Tracheal epithelial cell (primary cell): Measurements from ENCODE around the gene SEMA3G. TPM values are rescaled to one million over a fixed set of nuclear protein-coding genes. Genes with fewer than 3 reads are reported as not detected.

Experiments used
- total RNA-seq: library from RNA; depleted of rRNA; stranded (reverse); fragments of >200 nt; gene quantifications from 2 replicates; pipeline ENCODE4 v1.2.1, GENCODE V29; 2014

Gene SEMA3G
- under 0.01 and 1.7 TPM in 2 replicates for total RNA-seq

GRCh38 chr3:52444860-52445793 is at the start of gene SEMA3G:
SEMA3G (minus strand) TSS chr3:52445103; CDS start chr3:52445027, 76 bp downstream.

DNA sequence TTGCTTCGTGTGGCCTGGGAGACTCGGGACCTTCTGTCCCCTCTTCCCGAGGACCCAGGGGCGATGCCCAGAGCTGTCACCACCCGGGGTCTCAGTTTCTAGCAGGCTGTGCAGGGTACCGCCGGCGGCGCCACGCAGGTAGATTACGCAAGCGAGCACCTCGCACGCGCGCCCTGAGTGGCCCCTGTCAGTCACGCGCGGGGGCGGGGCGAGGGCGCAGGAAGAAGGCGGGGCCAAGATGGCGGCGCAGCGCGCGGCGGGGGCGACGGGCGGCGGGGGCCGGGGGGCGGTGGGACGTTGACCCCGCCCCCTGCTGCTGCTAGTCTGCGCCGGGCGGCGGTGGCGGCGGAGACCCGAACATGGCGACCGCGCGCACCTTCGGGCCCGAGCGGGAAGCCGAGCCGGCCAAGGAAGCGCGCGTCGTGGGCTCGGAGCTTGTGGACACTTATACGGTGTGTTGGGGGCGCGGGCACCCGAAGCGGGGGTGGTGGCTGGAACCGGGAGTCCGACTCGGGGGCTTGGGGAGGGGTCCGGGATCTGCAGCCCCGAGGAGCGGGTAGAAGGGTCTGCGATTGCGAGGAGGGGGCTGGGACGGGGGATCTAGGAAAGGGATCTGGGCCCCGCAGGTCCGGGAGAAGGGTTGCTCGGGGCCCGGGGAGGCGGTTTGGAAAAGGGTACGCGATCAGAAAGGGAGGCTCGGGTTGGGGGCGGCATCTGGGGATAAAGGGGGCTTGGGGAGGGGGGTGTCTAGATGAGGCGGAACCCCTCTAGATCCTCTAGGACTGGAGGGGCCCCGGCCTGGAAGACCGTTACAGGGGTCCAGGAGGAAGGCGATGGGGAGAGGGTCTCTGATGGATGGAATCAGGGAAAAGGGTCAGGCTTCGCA is 10.6 kb upstream of the SEMA3G start, which contains the start of gene NISCH:
Gene NISCH (plus strand): TSS at position 322 of the 886 bp plus-strand sequence. CDS start 38 bp downstream, at position 360.

DNA sequence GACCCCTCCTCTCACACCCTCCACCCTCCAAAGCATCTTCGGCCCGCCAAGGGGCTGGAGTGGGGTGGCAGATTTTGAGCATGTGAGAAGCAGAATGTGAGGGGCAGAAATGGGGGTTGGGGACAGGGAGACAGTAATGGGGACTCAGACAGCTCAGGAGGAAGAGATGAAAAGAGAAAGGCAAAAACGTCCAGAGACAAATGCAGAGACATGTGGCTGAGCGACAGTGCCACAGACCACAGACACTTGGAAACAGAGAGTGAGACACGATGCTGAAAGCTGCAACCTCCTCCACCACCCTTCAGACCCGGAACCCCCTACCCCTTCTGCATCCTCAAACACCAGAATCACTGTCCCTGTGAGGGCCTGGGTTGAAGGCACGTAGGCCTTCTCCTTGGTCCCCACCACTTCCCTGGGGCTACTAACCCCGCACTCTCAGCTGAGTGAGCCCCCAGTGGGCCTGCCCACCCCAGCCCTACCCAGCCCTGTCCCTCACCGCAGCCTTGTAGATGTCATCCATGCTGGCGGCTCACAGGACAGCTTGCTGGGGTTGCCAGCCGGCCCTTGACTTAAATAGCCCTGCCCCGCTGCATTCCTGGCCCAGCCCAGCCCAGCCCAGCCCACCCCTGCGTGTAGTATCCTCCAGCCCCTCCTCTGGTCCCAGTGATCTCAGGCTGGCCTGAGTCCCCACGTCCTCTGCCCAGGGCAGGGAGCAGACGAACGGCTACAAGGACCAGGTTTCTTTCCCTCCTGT is 8.8 kb upstream of the SEMA3G start, which contains the start of gene TNNC1:
Gene TNNC1 (minus strand): TSS at position 546 of the 754 bp plus-strand sequence. CDS start 26 bp downstream, at position 520.

Other genes starting within 250 kb of the SEMA3G start
- gene ALAS1, start 246.9 kb downstream of the SEMA3G start, total RNA-seq, result 36.2 and 44.1 TPM in 2 replicates
- gene TLR9, start 219.5 kb downstream of the SEMA3G start, total RNA-seq, result under 0.01 TPM in 1 of 2 replicates, not detected in the other
- gene TWF2, start 205.9 kb downstream of the SEMA3G start, total RNA-seq, result 57.1 and 97.1 TPM in 2 replicates
- gene PPM1M, start 199.3 kb downstream of the SEMA3G start, total RNA-seq, result 3.4 and 6.0 TPM in 2 replicates
- gene WDR82, start 166.5 kb downstream of the SEMA3G start, total RNA-seq, result 54.9 and 62.7 TPM in 2 replicates
- gene GLYCTK, start 157.3 kb downstream of the SEMA3G start, total RNA-seq, result 3.4 and 5.8 TPM in 2 replicates
- gene DNAH1, start 128.8 kb downstream of the SEMA3G start, total RNA-seq, result 0.85 and 0.96 TPM in 2 replicates
- gene BAP1, start 35.1 kb downstream of the SEMA3G start, total RNA-seq, result 52.4 and 79.3 TPM in 2 replicates
- gene PHF7, start 34.4 kb downstream of the SEMA3G start, total RNA-seq, result 5.8 and 9.6 TPM in 2 replicates
- 0.48 TPM in 1 of 2 replicates, not detected in the other for gene TNNC1, start 8.9 kb upstream of the SEMA3G start, total RNA-seq
- 29.4 and 39.3 TPM in 2 replicates for gene NISCH, start 10.5 kb upstream of the SEMA3G start, total RNA-seq
- 0.21 and 0.24 TPM in 2 replicates for gene STAB1, start 50.2 kb upstream of the SEMA3G start, total RNA-seq
- 26.2 and 30.8 TPM in 2 replicates for gene NT5DC2, start 88.8 kb upstream of the SEMA3G start, total RNA-seq
- 0.48 and 1.1 TPM in 2 replicates for gene UQCC5, start 91.5 kb upstream of the SEMA3G start, total RNA-seq
- gene PBRM1, start 240.8 kb upstream of the SEMA3G start, total RNA-seq, result 48.0 and 78.2 TPM in 2 replicates
- gene GNL3, start 240.9 kb upstream of the SEMA3G start, total RNA-seq, result 202 and 315 TPM in 2 replicates